Epithelial cell of prostate (primary cell): ENCODE results near the gene CFC1B.
"Not testable (repeated sequence)": the region's sequence is repeated elsewhere in the genome, so short reads cannot be mapped to it uniquely, and the experiment has no call there.

Experiments
- DNase-seq: peaks from one replicate; pipeline ENCODE4 v3.0.0-alpha.2; 2011; ENCODE audit warnings: low read depth, low spot score
- H3K27ac ChIP-seq: fragments of 450-650 bp; 2 replicates; pipeline ENCODE4 v1.5.1; 2017; ENCODE audit warnings: mild to moderate bottlenecking

Gene CFC1B

DNA sequence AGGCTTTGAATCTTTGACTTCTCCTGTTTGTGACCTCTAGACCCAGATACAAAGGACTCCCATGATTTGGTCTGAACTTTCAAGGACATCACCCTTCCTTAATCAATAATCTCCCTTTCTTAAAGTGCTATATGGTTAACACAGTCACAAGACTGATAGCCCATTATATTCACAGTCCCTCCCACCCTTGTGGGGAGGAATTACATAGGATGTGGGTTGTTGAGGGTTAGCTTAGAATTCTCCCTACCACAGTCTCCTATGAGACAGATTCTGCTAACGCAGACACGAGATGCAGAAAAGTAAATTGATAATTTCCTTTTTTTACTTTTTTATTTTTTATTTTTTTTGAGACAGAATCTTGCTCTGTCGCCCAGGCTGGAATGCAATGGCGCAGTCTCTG lies 33.2 kb downstream of the CFC1B start:
- DNase-seq, H3K27ac ChIP-seq: not testable (repeated sequence)

DNA sequence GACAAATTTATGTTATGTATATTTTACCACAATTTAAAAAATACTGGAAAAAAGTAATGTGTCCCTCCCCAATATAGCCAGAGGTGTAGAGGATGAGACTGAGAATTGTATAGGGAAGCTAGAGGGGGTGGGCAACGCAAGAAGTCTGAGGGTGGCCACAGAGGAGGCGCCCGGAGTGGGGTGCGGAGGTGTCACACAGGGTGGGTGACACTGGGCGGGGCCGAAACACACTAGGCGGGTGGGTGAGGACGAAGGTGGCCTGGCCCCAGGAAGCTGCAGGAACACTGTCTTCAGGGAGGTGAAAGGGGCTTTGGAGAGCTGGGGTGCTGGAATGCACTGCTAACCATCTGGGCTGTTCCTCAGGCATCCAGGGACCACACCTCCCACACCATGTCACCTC lies 35.4 kb downstream of the CFC1B start:
- not testable (repeated sequence) for H3K27ac ChIP-seq, DNase-seq

DNA sequence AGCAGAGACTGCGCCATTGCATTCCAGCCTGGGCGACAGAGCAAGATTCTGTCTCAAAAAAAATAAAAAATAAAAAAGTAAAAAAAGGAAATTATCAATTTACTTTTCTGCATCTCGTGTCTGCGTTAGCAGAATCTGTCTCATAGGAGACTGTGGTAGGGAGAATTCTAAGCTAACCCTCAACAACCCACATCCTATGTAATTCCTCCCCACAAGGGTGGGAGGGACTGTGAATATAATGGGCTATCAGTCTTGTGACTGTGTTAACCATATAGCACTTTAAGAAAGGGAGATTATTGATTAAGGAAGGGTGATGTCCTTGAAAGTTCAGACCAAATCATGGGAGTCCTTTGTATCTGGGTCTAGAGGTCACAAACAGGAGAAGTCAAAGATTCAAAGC lies 45.1 kb downstream of the CFC1B start:
- not testable (repeated sequence) for DNase-seq

DNA sequence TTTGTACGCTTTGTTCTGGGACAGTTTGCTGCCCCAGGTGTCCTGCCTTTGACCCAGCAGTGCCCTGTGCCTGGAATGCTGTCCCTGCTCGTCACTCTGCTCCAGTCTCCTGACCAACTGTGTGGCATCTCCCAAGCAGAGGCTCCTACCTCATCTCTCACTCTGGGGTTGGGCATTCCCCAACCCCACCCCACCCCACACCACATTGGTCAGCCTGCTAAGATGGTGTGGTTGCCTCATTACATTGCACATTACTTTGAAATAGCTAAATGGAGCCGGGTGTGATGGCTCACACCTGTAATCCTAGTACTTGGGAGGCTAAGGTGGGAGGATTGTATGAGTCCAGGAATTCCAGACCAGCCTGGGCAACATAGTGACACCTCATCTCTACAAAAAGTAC lies 50.9 kb downstream of the CFC1B start:
- not testable (repeated sequence) for DNase-seq, H3K27ac ChIP-seq

More for the DNA sequence above, 45.1 kb downstream of the CFC1B start:
- H3K27ac ChIP-seq, result not testable (repeated sequence)

DNA sequence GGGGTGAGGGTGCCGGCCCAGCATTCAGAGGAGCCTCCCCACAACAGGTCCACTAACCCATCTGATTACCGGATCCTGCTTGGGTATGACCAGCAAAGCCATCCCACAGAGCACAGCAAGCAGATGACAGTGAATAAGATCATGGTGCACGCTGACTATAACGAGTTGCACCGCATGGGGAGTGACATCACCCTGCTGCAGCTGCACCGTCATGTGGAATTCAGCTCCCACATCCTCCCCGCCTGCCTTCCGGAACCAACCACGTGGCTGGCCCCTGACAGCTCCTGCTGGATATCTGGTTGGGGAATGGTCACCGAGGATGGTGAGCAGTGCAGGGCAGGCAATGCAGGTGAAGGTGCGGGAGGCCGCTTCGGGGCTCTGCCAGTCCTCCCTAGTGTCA lies 53.2 kb downstream of the CFC1B start:
- not testable (repeated sequence) for H3K27ac ChIP-seq, DNase-seq

DNA sequence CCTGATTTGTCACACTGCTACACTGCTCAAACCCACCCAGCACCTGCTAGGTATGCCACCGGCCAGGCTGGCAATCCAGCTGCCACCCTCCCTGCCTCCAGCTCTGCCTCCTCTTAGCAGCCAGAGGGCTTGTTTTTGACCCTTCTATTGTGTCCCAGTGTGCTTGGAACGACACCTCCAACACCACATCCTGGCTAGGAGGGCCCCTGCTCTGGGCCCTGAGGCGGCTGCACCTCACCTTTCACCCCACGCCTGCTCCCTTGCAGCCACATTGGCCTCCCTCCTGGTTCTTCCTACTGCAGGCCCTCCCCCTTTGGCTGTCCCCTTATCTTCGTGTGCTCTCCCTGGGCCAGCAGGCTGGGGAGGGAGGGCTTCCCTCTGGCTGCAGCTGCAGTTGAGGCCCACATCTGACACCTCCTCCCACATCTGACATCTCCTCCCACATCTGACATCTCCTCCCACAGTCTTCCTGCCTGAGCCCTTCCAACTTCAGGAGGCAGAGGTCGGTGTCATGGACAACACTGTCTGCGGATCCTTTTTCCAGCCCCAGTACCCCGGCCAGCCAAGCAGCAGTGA lies 55.3 kb downstream of the CFC1B start:
- H3K27ac ChIP-seq, DNase-seq: not testable (repeated sequence)

DNA sequence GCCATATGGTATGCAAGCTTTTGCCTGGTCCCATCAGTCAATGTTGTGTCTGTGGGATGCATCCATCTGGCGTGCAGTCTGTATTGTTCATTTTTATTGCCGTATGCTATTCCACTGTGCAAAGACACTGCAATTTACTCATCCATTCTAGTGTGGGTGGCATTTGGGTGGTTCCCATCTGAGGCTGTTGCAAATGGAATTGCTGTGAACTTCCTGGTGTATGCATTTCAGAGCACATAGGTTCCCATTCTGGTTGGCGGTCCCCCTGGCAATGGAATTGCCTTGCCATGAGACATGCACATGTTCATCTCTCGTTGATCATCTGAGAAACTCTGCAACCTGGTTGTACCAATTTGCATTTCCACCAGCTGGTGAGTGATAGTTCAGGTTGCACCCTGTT lies 56.5 kb downstream of the CFC1B start:
- not testable (repeated sequence) for H3K27ac ChIP-seq, DNase-seq
